Measurements from ENCODE around the gene PLPPR3.
A peak's percentile ranks its signal among the peaks of the same experiment; 100 is the strongest.
"Not testable (repeated sequence)": the region's sequence is repeated elsewhere in the genome, so short reads cannot be mapped to it uniquely, and the experiment has no call there.

The PLPPR3 gene

GRCh38 chr19:854549-854948, 32.8 kb upstream of the PLPPR3 start:
- no peak for DNase-seq (ENCODE audit: low read depth in 1 of 2, low spot score in 1 of 2)
- no peak overlapping the region for H3K27ac ChIP-seq (replicated peaks)
- no peaks in the 10 kb centered on the region for H3K27me3 ChIP-seq (ENCODE audit: insufficient read depth, poor library complexity, severe bottlenecking)
- no peak overlapping the region for H3K4me3 ChIP-seq (replicated peaks; ENCODE audit: insufficient read depth, low read length)
- no peak for TF ChIP-seq GABPA (IDR thresholded peaks at IDR 0.05; ENCODE audit: low read depth)
- TF ChIP-seq POLR2AphosphoS5 (IDR thresholded peaks at IDR 0.05; ENCODE audit: low read depth), result no peak
- TF ChIP-seq SPI1 (IDR thresholded peaks at IDR 0.05; ENCODE audit: borderline replicate concordance, low read depth), result no peak
- no peak for TF ChIP-seq REST (IDR thresholded peaks at IDR 0.05; ENCODE audit: insufficient replicate concordance, low read depth)
- no peak for TF ChIP-seq CTCF (IDR thresholded peaks at IDR 0.05; ENCODE audit: insufficient read depth, low read length)

- peak overlapping the region; percentile 70 for H3K4me3 ChIP-seq (replicated peaks; ENCODE audit: insufficient read depth, low read length)
- H3K27me3 ChIP-seq (ENCODE audit: insufficient read depth, poor library complexity, severe bottlenecking); H3K27ac ChIP-seq (replicated peaks); DNase-seq (ENCODE audit: low read depth in 1 of 2, low spot score in 1 of 2): not testable (repeated sequence)
Measured at GRCh38 chr19:853614-854220, 32.0 kb upstream of the PLPPR3 start.

GRCh38 chr19:853014-853585, 31.3 kb upstream of the PLPPR3 start:
- no peak for DNase-seq (ENCODE audit: low read depth in 1 of 2, low spot score in 1 of 2)
- Histone ChIP-seq H3K27me3 (ENCODE audit: insufficient read depth, poor library complexity, severe bottlenecking) (no peaks in the 10 kb centered on the region), H3K4me3 (replicated peaks; ENCODE audit: insufficient read depth, low read length) (peak overlapping the region; percentile 70), H3K27ac (replicated peaks) (peak overlapping the region; percentile 89)
- no peak for TF ChIP-seq GABPA (IDR thresholded peaks at IDR 0.05; ENCODE audit: low read depth)
- no peak for TF ChIP-seq POLR2AphosphoS5 (IDR thresholded peaks at IDR 0.05; ENCODE audit: low read depth)
- no peak for TF ChIP-seq REST (IDR thresholded peaks at IDR 0.05; ENCODE audit: insufficient replicate concordance, low read depth)
- no peak for TF ChIP-seq SPI1 (IDR thresholded peaks at IDR 0.05; ENCODE audit: borderline replicate concordance, low read depth)
- TF ChIP-seq CTCF (IDR thresholded peaks at IDR 0.05; ENCODE audit: insufficient read depth, low read length), result no peak

GRCh38 chr19:852136-853013, 30.6 kb upstream of the PLPPR3 start, which contains the start of gene ELANE:
Gene ELANE, plus strand, starts transcription at chr19:852303. Its CDS starts 26 bp downstream, at chr19:852329.
- Histone ChIP-seq H3K27me3 (ENCODE audit: insufficient read depth, poor library complexity, severe bottlenecking) (no peaks in the 10 kb centered on the region), H3K4me3 (replicated peaks; ENCODE audit: insufficient read depth, low read length) (peak within 1 kb of the TSS; percentile 70), H3K27ac (replicated peaks) (peak within 1 kb of the TSS; percentile 89)
- TF ChIP-seq GABPA (IDR thresholded peaks at IDR 0.05; ENCODE audit: low read depth), result no peak
- peak; percentile 93 for TF ChIP-seq SPI1 (IDR thresholded peaks at IDR 0.05; ENCODE audit: borderline replicate concordance, low read depth)
- TF ChIP-seq POLR2AphosphoS5 (IDR thresholded peaks at IDR 0.05; ENCODE audit: low read depth), result peak; percentile 77
- TF ChIP-seq REST (IDR thresholded peaks at IDR 0.05; ENCODE audit: insufficient replicate concordance, low read depth), result peak; percentile 26
- TF ChIP-seq CTCF (IDR thresholded peaks at IDR 0.05; ENCODE audit: insufficient read depth, low read length), result no peak
- peak; percentile 70 to 72 for DNase-seq (ENCODE audit: low read depth in 1 of 2, low spot score in 1 of 2)
